Fibroblast of skin of right biceps (primary cell): ENCODE data around the gene POLK.
"Not testable (repeated sequence)": the region's sequence is repeated elsewhere in the genome, so short reads cannot be mapped to it uniquely, and the experiment has no call there.

Source experiments
- DNase-seq: peaks from one replicate; pipeline ENCODE4 v3.0.0-alpha.2; 2013

POLK gene

GRCh38 chr5:75511435-75512382 lies at the start of gene POLK, which contains the start of gene CERT1:
Gene POLK, plus strand, starts transcription at chr5:75511891.
Gene CERT1, minus strand, starts transcription at chr5:75511629. Its CDS starts 422 bp downstream, at chr5:75511207.
- peak; percentile 99 for DNase-seq

DNA sequence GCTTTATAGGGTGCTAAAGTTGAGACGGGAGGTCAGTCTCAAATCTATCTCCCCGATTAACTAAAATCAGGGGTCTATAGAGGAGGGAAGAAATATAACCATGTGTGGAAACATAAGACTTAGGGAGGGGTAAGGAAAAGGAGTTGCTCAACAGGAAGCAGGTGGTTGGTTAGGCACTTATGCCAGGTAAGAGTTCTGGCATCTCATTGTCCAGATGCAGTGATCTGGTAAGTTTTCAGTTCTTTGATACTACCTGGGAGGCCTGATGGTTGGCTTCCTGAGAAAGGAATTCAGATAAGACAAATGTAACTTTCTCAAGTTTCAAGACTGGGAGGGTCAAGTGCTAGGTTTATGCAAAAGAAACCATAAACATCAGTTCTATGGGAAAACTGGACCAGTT lies 48.0 kb upstream of the POLK start:
- DNase-seq, result no peak

- DNase-seq, result no peak
Observed at GRCh38 chr5:75465480-75465879, 46.2 kb upstream of the POLK start.

GRCh38 chr5:75466006-75466716 lies 45.5 kb upstream of the POLK start:
- DNase-seq, result no peak

- DNase-seq, result no peak
Observed at GRCh38 chr5:75468593-75468992, 43.1 kb upstream of the POLK start.

- DNase-seq, result no peak
Observed at GRCh38 chr5:75469017-75469416, 42.7 kb upstream of the POLK start.

DNA sequence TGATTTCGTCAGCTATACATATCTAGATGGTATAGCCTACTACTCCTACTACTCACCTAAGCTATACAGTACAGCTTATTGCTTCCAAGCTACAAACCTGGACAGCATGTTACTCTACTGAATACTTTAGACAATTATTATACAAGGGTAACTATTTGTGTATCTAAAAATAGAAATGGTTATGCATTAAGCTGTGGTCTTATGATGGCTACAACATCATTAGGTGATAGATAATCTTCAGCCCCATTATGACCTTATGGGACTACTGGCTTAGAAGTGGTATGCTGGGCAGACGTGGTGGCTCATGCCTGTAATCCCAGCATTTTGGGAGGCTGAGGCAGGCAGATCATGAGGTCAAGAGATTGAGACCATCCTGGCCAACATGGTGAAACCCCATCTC lies 40.5 kb upstream of the POLK start:
- DNase-seq, result no peak

- DNase-seq, result no peak
Observed at GRCh38 chr5:75472973-75473372, 38.7 kb upstream of the POLK start.

GRCh38 chr5:75473463-75473862 lies 38.2 kb upstream of the POLK start:
- DNase-seq, result no peak

DNA sequence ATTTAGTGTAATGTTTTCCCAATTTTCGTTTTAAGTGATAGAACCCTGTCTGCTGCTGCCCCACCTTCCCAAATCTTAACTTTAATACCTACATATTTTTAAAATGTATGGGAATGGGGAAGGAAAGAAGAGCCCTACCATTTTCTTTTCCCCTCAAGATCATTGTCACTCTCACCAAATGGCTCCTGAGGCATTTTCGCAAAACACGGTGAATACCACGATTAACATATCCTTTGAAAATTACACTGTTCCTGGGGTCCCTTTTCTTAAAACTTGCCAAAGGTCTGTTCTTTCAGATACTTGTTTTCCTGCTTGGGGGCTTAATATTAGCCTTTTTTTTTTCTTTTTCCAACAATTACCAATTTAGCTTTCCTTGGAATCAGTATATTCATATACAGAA lies 36.3 kb upstream of the POLK start:
- DNase-seq, result no peak

GRCh38 chr5:75481024-75481423 lies 30.7 kb upstream of the POLK start:
- DNase-seq, result no peak

DNA sequence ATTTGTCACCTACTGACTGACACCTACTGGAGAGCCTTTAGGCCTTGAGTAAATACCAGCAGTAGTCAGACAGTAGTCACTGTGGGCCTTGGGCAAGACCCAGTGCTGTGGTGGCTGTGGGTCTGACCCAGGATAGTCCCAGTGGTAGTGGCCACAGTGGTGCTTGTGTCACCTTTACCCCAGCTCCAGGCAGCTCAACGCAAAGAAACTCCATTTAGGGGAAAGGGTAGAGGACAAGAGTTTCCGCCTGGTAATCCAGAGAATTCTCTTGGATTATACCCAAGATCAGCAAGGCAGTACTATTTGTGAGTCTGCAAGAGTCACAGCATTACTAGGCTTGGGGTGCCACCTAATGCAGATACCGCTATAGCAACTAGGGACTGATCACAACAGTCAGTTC lies 29.2 kb upstream of the POLK start:
- DNase-seq, result no peak

DNA sequence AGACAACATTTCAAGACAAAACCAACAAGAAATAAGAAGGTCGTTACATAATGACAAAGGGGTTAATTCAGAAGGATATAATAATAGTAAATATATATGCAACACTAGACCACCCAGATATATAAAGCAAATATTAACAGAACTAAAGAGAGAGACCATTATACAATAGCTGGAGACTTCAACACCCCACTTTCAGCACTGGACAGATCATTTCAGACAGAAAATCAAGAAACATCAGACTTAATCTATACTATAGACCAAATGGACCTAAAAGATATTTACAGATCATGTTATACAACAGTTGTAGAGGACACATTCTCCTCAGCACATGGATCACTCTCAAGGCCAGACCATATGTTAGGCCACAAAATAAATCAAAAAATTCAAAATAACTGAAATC lies 27.1 kb upstream of the POLK start:
- DNase-seq, result no peak

- not testable (repeated sequence) for DNase-seq
Observed at GRCh38 chr5:75489847-75490246, 21.8 kb upstream of the POLK start.

GRCh38 chr5:75491621-75492020 lies 20.1 kb upstream of the POLK start:
- no peak for DNase-seq

DNA sequence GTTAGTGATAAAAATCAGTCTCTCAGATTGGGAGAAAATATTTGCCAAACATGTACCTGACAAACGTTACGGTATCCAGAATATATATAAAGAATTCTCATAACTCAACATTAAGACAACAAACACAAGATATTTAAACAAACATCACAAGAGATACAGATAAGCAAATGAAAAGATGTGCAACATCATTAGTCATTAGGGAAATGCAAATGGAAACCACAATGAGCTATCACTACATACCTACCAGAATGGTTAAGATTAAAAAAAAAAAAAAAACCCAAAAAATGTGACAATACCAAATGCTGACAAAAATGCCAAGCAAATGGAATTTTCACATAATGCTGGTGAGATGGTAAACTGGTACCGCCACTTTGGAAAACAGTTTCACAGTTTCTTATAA lies 15.7 kb upstream of the POLK start:
- no peak for DNase-seq

GRCh38 chr5:75498208-75498777 lies 13.4 kb upstream of the POLK start:
- no peak for DNase-seq

DNA sequence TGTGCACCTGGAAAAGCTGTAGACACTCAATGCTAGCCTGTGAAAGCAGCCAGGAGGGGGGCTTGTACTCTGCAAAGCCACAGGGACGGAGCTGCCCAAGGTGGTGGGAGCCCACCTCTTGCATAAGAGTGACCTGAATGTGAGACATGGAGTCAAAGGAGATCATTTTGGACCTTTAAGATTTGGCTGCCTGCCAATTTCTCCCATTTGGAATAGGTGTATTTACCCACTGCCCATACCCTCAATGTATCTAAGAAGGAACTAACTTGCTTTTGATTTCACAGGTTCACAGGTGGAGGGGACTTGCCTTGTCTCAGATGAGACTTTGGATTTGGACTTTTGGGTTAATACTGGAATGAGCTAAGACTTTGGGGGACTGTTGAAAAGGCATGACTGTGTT lies 12.8 kb upstream of the POLK start:
- DNase-seq, result not testable (repeated sequence)

DNA sequence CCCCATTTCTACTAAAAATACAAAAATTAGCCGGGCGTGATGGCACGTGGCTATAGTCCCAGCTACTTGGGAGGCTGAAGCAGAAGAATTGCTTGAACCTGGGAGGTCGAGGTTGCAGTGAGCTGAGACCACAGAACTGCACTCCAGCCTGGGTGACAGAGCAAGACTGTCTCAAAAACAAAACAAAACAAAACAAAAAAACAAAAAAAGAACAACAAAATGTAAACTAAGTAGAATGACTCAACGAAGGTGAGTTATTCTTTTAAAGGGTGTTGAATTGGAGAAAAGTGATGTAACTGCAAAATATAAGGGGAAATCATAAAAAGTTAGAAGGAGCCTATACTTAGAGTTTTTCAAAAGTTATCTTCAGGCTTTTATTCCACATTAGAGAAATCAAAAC lies 6.6 kb upstream of the POLK start:
- not testable (repeated sequence) for DNase-seq

- DNase-seq, result no peak
Observed at GRCh38 chr5:75507841-75508240, 3.9 kb upstream of the POLK start.

- no peak for DNase-seq
Observed at GRCh38 chr5:75509546-75509945, 2.1 kb upstream of the POLK start.

- DNase-seq, result peak; percentile 11
Observed at GRCh38 chr5:75509956-75510355, 1.7 kb upstream of the POLK start.

GRCh38 chr5:75510417-75510835 lies 1.3 kb upstream of the POLK start:
- DNase-seq, result peak; percentile 23
